Measurements from ENCODE around the gene ZNF429. TPM values are rescaled to one million over a fixed set of nuclear protein-coding genes. Genes with fewer than 3 reads are reported as not detected.
"Not testable (repeated sequence)": the region's sequence is repeated elsewhere in the genome, so short reads cannot be mapped to it uniquely, and the experiment has no call there.

The ZNF429 gene
- total RNA-seq, 1 experiment from 2014 or later: 8.3 TPM

DNA sequence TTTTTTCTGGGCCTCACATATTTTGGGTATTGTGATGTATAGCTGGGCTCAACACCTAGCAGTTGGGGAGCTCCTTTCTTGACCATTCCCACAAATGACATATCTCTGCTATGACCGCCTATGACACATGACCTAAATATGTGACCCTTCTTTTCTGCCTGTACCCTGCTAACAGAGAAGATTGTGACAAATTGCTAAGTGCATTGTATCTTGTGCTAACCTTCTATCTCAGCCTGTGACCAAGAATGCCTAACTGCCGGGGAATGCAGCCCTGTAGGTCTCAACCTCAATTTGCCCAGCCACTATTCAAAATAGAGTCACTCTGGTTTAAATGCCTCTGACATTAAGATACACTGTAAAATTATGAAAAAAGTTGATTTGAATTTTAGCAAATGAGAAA lies 6.8 kb upstream of the ZNF429 start:
- Histone ChIP-seq H3K36me3 (ENCODE audit: control insufficient read depth, insufficient read depth, low read length) (no peaks in the 10 kb centered on the region), H3K4me3 (ENCODE audit: low read depth in 2 of 2, low read length in 2 of 2) (no peak overlapping the region), H3K9me3 (ENCODE audit: control insufficient read depth, insufficient read depth, low read depth, low read length) (no peaks in the 10 kb centered on the region), H3K4me1 (ENCODE audit: control insufficient read depth, insufficient read depth, low read length) (no peaks in the 10 kb centered on the region), H3K27me3 (ENCODE audit: control insufficient read depth, insufficient read depth, low read length) (no peaks in the 10 kb centered on the region), H3K27ac (ENCODE audit: low read length) (no peak overlapping the region)
- intact Hi-C loops (cut with micrococcal nuclease; ENCODE audit: unreplicated experiment): no loop called here
- no peak for DNase-seq (ENCODE audit: low read depth, low spot score)
- CTCF ChIA-PET: no interaction called here
- no peak for ATAC-seq
- POLR2A ChIA-PET: no interaction called here
- in situ Hi-C loops (cut with HindIII; ENCODE audit: low pct_unique_long_range_greater_than_20kb, low sequenced_read_pairs): no loop called here
- no peak for TF ChIP-seq SIN3A (IDR thresholded peaks at IDR 0.05; ENCODE audit: borderline replicate concordance, insufficient read depth, low read depth, low read length)
- TF ChIP-seq POLR2AphosphoS5 (IDR thresholded peaks at IDR 0.05; ENCODE audit: low read depth, low read length): no peak
- no peak for TF ChIP-seq REST (IDR thresholded peaks at IDR 0.05; ENCODE audit: insufficient read depth in 1 of 2, low read depth in 2 of 2, low read length in 1 of 2)
- no peak for TF ChIP-seq TCF7L2 (IDR thresholded peaks at IDR 0.05; ENCODE audit: low read depth, low read length)
- TF ChIP-seq CTCF (IDR thresholded peaks at IDR 0.05): no peak
- BruUV-seq (replicated peaks): no TSS peak

DNA sequence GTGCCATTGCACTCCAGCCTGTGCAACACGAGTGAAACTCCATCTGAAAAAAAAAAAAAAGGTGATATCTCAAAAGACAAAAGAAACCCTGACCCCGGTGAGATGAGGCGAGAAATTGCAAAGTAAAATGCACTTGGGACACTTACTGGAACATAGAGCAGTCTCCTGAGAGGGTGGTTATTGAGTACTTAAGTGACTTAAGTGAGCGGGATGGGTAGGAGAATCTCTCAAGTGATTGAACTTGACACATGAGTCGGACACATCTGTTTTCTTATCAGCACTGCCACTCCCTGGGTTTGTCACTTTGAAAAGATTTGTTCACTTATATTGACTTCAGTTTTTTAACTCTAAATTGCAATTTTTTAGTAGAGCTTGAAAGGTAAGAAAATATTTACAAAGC lies 2.8 kb downstream of the ZNF429 start:
- H3K36me3 ChIP-seq (ENCODE audit: control insufficient read depth, insufficient read depth, low read length): no peaks in the 10 kb centered on the region
- in situ Hi-C loops (cut with HindIII; ENCODE audit: low pct_unique_long_range_greater_than_20kb, low sequenced_read_pairs) (no loop called here), intact Hi-C loops (cut with micrococcal nuclease; ENCODE audit: unreplicated experiment) (loop anchor here (10.0 kb wide), 1 partner anchor 187 kb away; no protein-coding TSS in a partner anchor)
- no peak overlapping the region for H3K27ac ChIP-seq (ENCODE audit: low read length)
- no peak for TF ChIP-seq TCF7L2 (IDR thresholded peaks at IDR 0.05; ENCODE audit: low read depth, low read length)
- no peak for TF ChIP-seq REST (IDR thresholded peaks at IDR 0.05; ENCODE audit: insufficient read depth in 1 of 2, low read depth in 2 of 2, low read length in 1 of 2)
- TF ChIP-seq CTCF (IDR thresholded peaks at IDR 0.05): no peak
- TF ChIP-seq SIN3A (IDR thresholded peaks at IDR 0.05; ENCODE audit: borderline replicate concordance, insufficient read depth, low read depth, low read length): no peak
- TF ChIP-seq POLR2AphosphoS5 (IDR thresholded peaks at IDR 0.05; ENCODE audit: low read depth, low read length): no peak
- ChIA-PET POLR2A (no interaction called here), CTCF (no interaction called here)
- H3K4me3 ChIP-seq (ENCODE audit: low read depth in 2 of 2, low read length in 2 of 2): no peak overlapping the region
- no TSS peak for BruUV-seq (replicated peaks)
- no peaks in the 10 kb centered on the region for H3K9me3 ChIP-seq (ENCODE audit: control insufficient read depth, insufficient read depth, low read depth, low read length)
- no peak for DNase-seq (ENCODE audit: low read depth, low spot score)
- H3K27me3 ChIP-seq (ENCODE audit: control insufficient read depth, insufficient read depth, low read length): no peaks in the 10 kb centered on the region
- ATAC-seq: no peak
- no peaks in the 10 kb centered on the region; the same call in 1 of the 2 replicates for H3K4me1 ChIP-seq (ENCODE audit: control insufficient read depth, insufficient read depth, low read length)

GRCh38 chr19:21511058-21511457 lies 5.7 kb downstream of the ZNF429 start:
- H3K4me3 ChIP-seq (ENCODE audit: low read depth in 2 of 2, low read length in 2 of 2); in situ Hi-C loops (cut with HindIII; ENCODE audit: low pct_unique_long_range_greater_than_20kb, low sequenced_read_pairs); DNase-seq (ENCODE audit: low read depth, low spot score); H3K27me3 ChIP-seq (ENCODE audit: control insufficient read depth, insufficient read depth, low read length); ATAC-seq; POLR2A ChIA-PET; intact Hi-C loops (cut with micrococcal nuclease; ENCODE audit: unreplicated experiment); H3K27ac ChIP-seq (ENCODE audit: low read length); H3K36me3 ChIP-seq (ENCODE audit: control insufficient read depth, insufficient read depth, low read length); H3K9me3 ChIP-seq (ENCODE audit: control insufficient read depth, insufficient read depth, low read depth, low read length); CTCF ChIA-PET; BruUV-seq (replicated peaks); H3K4me1 ChIP-seq (ENCODE audit: control insufficient read depth, insufficient read depth, low read length): not testable (repeated sequence)

DNA sequence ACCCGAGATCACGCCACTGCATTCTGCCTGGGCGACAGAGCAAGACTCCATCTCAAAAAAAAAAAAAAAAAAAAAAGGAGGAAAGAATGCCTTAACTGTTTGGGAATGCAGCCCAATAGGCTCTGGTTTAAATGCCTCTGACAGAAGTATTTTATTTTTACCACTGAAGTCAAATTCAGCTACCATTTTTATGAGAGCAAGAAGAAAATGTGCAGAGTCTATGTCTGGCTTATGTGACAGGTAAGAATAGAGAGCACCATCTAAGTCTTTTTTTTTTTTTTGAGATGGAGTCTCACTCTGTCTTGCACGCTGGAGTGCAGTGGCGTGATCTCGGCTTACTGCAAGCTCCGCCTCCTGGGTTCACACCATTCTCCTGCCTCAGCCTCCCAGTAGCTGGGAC lies 7.2 kb downstream of the ZNF429 start:
- H3K4me3 ChIP-seq (ENCODE audit: low read depth in 2 of 2, low read length in 2 of 2); CTCF ChIA-PET; BruUV-seq (replicated peaks); H3K4me1 ChIP-seq (ENCODE audit: control insufficient read depth, insufficient read depth, low read length); POLR2A ChIA-PET; DNase-seq (ENCODE audit: low read depth, low spot score); intact Hi-C loops (cut with micrococcal nuclease; ENCODE audit: unreplicated experiment); H3K27ac ChIP-seq (ENCODE audit: low read length); H3K27me3 ChIP-seq (ENCODE audit: control insufficient read depth, insufficient read depth, low read length); in situ Hi-C loops (cut with HindIII; ENCODE audit: low pct_unique_long_range_greater_than_20kb, low sequenced_read_pairs); ATAC-seq; H3K9me3 ChIP-seq (ENCODE audit: control insufficient read depth, insufficient read depth, low read depth, low read length); H3K36me3 ChIP-seq (ENCODE audit: control insufficient read depth, insufficient read depth, low read length): not testable (repeated sequence)

Measured in Panc1 (cell line).